IPS DF 6.9 (cell line): ENCODE data around the gene NUDT19.
A peak's percentile ranks its signal among the peaks of the same experiment; 100 is the strongest.
"Not testable (repeated sequence)": the region's sequence is repeated elsewhere in the genome, so short reads cannot be mapped to it uniquely, and the experiment has no call there.

Source experiments
- DNase-seq: peaks from one replicate; pipeline ENCODE4 v3.0.0-alpha.2; 2013; ENCODE audit warnings: low read depth, low spot score
- H3K27ac ChIP-seq: one replicate; pipeline ENCODE4 v1.5.1; 2013; ENCODE audit warnings: low read length, control low read depth
- H3K27me3 ChIP-seq: 2 replicates; pipeline ENCODE4 v1.6.1; 2013; ENCODE audit warnings: mild to moderate bottlenecking, low read length; ENCODE audit not compliant: control insufficient read depth, insufficient read depth
- H3K36me3 ChIP-seq: 2 replicates; pipeline ENCODE4 v1.6.1; 2013; ENCODE audit warnings: low read length; ENCODE audit not compliant: control insufficient read depth, insufficient read depth
- H3K4me1 ChIP-seq: 2 replicates; pipeline ENCODE4 v1.6.1; 2013; ENCODE audit warnings: low read length; ENCODE audit not compliant: control insufficient read depth, insufficient read depth
- H3K4me3 ChIP-seq: 2 replicates; pipeline ENCODE4 v1.5.1; 2013; ENCODE audit warnings: mild to moderate bottlenecking, low read length
- H3K9me3 ChIP-seq: 2 replicates; pipeline ENCODE4 v1.6.1; 2013; ENCODE audit warnings: low read length, inconsistent platforms; ENCODE audit not compliant: control insufficient read depth, insufficient read depth
- WGBS: extraction: QIAGEN DNeasy Blood & Tissue Kit; methylation state at CpG from one replicate; pipeline ENCODE4 v1.1.7; 2013; ENCODE audit warnings: mixed read lengths, missing lambda C conversion rate; ENCODE audit not compliant: insufficient read length, insufficient coverage; 5-methylcytosine and 5-hydroxymethylcytosine counted together

NUDT19 gene

GRCh38 chr19:32691291-32691951, at the start of gene NUDT19:
TSS of gene NUDT19 (plus strand) at chr19:32691821. CDS start at chr19:32691961, 140 bp downstream.
- Histone ChIP-seq H3K9me3 (no peaks in the 10 kb centered on the region), H3K4me3 (peak within 1 kb of the TSS; percentile 48; the same call in 1 of the 2 replicates), H3K36me3 (no peaks in the 10 kb centered on the region; the same call in 1 of the 2 replicates), H3K27ac (no peak within 1 kb of the TSS), H3K4me1 (peaks cover 6% of the 10 kb centered on the region), H3K27me3 (peaks cover 3% of the 10 kb centered on the region; the same call in 1 of the 2 replicates)
- no peak for DNase-seq
- WGBS, result no CpG with 5 or more reads among the region's 32 CpGs

- no CpG with 5 or more reads among the region's 12 CpGs for WGBS
- no peak for DNase-seq
- Histone ChIP-seq H3K4me1 (no peaks in the 10 kb centered on the region), H3K4me3 (no peak overlapping the region), H3K36me3 (peaks cover 39% of the 10 kb centered on the region), H3K27ac (no peak overlapping the region), H3K27me3 (no peaks in the 10 kb centered on the region), H3K9me3 (no peaks in the 10 kb centered on the region)
Observed at GRCh38 chr19:32642771-32643170, 48.9 kb upstream of the NUDT19 start.

- Histone ChIP-seq H3K36me3 (peaks cover 29% of the 10 kb centered on the region), H3K9me3 (no peaks in the 10 kb centered on the region)
- no CpG with 5 or more reads among the region's 6 CpGs for WGBS
Observed at GRCh38 chr19:32646556-32646955, 45.1 kb upstream of the NUDT19 start.

DNA sequence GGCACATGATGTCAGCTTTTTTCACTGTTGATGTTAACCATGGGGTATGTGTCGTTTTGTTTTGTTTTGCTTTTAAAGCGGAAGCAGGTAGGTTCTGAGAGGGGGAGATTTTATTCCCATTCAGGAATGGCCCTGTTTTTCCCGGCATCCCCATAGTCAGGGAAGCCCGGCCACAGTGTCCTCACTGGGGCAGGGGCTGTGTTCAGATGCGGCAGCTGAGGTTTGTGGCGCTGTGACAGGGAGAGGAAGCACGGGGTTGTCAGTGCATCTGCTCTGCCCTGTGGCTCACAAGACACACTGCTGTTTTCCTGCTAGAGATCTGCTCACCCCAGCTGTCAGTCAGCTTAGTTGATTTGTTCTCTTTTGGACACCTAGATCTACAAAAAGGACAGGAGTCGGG, 44.3 kb upstream of the NUDT19 start:
- no peaks in the 10 kb centered on the region for H3K4me1 ChIP-seq
- H3K27ac ChIP-seq, result no peak overlapping the region

More at GRCh38 chr19:32646556-32646955, 45.1 kb upstream of the NUDT19 start:
- no peak for DNase-seq
- Histone ChIP-seq H3K27me3 (no peaks in the 10 kb centered on the region), H3K4me1 (no peaks in the 10 kb centered on the region), H3K27ac (no peak overlapping the region), H3K4me3 (no peak overlapping the region)

DNA sequence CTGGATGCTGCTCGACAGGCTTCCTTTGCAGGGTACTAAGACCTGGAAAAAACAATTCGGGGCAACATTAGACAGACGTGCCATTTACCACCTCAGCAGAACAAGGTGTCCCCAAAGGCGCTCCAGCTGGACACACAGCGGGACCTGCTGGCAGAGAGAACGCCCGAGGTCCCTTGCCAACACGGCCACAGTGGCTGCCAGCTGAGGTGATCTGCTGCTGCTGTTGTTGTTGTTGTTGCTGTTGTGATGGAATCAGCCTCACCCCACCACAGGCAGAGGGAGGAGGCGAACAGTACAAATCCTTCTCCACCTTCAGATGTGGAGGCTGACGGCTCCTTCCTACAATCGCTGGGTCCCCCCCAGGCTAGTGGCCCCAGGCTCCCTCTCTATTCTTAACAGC, 41.9 kb upstream of the NUDT19 start:
- peaks cover 10% of the 10 kb centered on the region; the same call in 1 of the 2 replicates for H3K36me3 ChIP-seq
- no peak overlapping the region for H3K27ac ChIP-seq
- H3K4me3 ChIP-seq, result no peak overlapping the region
- no peaks in the 10 kb centered on the region for H3K9me3 ChIP-seq
- no peak for DNase-seq
- H3K27me3 ChIP-seq, result no peaks in the 10 kb centered on the region
- whole genome bisulfite sequencing, result no CpG with 5 or more reads among the region's 11 CpGs
- no peaks in the 10 kb centered on the region for H3K4me1 ChIP-seq

More for the DNA sequence above, 44.3 kb upstream of the NUDT19 start:
- Histone ChIP-seq H3K27me3 (no peaks in the 10 kb centered on the region), H3K4me3 (no peak overlapping the region), H3K9me3 (no peaks in the 10 kb centered on the region), H3K36me3 (peaks cover 29% of the 10 kb centered on the region)
- WGBS, result no CpG with 5 or more reads among the region's 8 CpGs
- DNase-seq, result no peak

- Histone ChIP-seq H3K36me3 (peaks cover 10% of the 10 kb centered on the region; the same call in 1 of the 2 replicates), H3K9me3 (no peaks in the 10 kb centered on the region), H3K27ac (no peak overlapping the region), H3K4me1 (no peaks in the 10 kb centered on the region), H3K4me3 (no peak overlapping the region), H3K27me3 (no peaks in the 10 kb centered on the region)
- DNase-seq, result no peak
- WGBS, result no CpG with 5 or more reads among the region's 5 CpGs
Observed at GRCh38 chr19:32650671-32651070, 41.0 kb upstream of the NUDT19 start.

DNA sequence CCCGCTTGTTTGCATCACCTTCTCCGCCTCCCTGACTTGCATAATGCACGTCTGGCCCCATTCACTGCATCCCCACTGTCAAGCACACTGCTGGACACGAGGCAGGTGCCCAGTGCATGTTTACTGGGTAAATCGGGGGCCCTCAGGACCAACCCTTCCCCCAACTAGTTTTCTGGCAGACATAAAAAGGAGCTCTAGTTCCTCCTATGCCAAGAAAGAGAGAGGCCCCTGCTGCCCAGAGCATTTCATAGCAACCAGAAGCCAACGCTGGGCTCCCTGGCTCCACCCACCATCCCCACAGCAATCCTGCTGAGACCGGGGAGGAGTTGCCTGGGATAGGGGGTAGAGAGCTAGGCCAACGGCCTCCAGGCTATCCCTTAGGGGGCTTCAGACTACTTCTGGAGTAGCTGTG, 39.9 kb upstream of the NUDT19 start:
- H3K27me3 ChIP-seq, result no peaks in the 10 kb centered on the region
- H3K9me3 ChIP-seq, result no peaks in the 10 kb centered on the region
- peaks cover 10% of the 10 kb centered on the region; the same call in 1 of the 2 replicates for H3K36me3 ChIP-seq
- no peak for DNase-seq
- H3K4me1 ChIP-seq, result no peaks in the 10 kb centered on the region
- H3K4me3 ChIP-seq, result no peak overlapping the region
- WGBS, result no CpG with 5 or more reads among the region's 8 CpGs
- no peak overlapping the region for H3K27ac ChIP-seq

- H3K27ac ChIP-seq, H3K27me3 ChIP-seq, H3K4me3 ChIP-seq, H3K36me3 ChIP-seq, DNase-seq, H3K9me3 ChIP-seq, H3K4me1 ChIP-seq: not testable (repeated sequence)
- no CpG with 5 or more reads among the region's 13 CpGs for WGBS
Observed at GRCh38 chr19:32652331-32652730, 39.3 kb upstream of the NUDT19 start.

- Histone ChIP-seq H3K27ac (no peak overlapping the region), H3K36me3 (peaks cover 6% of the 10 kb centered on the region; the same call in 1 of the 2 replicates), H3K27me3 (no peaks in the 10 kb centered on the region), H3K4me1 (no peaks in the 10 kb centered on the region), H3K4me3 (no peak overlapping the region), H3K9me3 (no peaks in the 10 kb centered on the region)
- DNase-seq, result no peak
- WGBS, result no CpG with 5 or more reads among the region's 12 CpGs
Observed at GRCh38 chr19:32652894-32653598, 38.6 kb upstream of the NUDT19 start.

- H3K36me3 ChIP-seq, result peaks cover 6% of the 10 kb centered on the region; the same call in 1 of the 2 replicates
- no peaks in the 10 kb centered on the region for H3K4me1 ChIP-seq
- no peaks in the 10 kb centered on the region for H3K9me3 ChIP-seq
- H3K27me3 ChIP-seq, result no peaks in the 10 kb centered on the region
- WGBS, result no CpG with 5 or more reads among the region's 15 CpGs
- DNase-seq, result no peak
- no peak overlapping the region for H3K27ac ChIP-seq
- H3K4me3 ChIP-seq, result no peak overlapping the region
Observed at GRCh38 chr19:32653599-32653915, 38.1 kb upstream of the NUDT19 start.
